PC-3 (cell line): ENCODE results near the gene MIS18A. TPM values are rescaled to one million over a fixed set of nuclear protein-coding genes. Genes with fewer than 3 reads are reported as not detected.

Experiments
- ATAC-seq: fragments of 200-7000 bp; cut with Tn5 transposase; 2 replicates; pipeline ENCODE4 v1.9.1; 2020; ENCODE audit warnings: mild to moderate bottlenecking, moderate library complexity
- BruUV-seq: library from RNA; stranded (reverse); fragments of 400-500 nt; replicated peaks from 2 replicates; lab custom pipeline; 2021; lab: Mats Ljungman, UMichigan
- CTCF ChIA-PET: fragments of 300-600 bp; sonication (Branson Sonifier 250); formaldehyde crosslinking; loops from one replicate; lab custom pipeline; 2022; ENCODE audit warnings: antibody characterized with exemption; lab: Charles Lee
- POLR2A ChIA-PET: fragments of 300-600 bp; sonication (Branson Sonifier 250); formaldehyde crosslinking; loops from one replicate; lab custom pipeline; 2022; ENCODE audit warnings: antibody characterized with exemption; ENCODE audit not compliant: unreplicated experiment; lab: Charles Lee
- DNase-seq: peaks from one replicate; pipeline ENCODE4 v3.0.0-alpha.2; 2015
- H2AFZ ChIP-seq: fragments of 300-600 bp; sonication (generic); 2 replicates; pipeline ENCODE4 v1.6.0; 2016; ENCODE audit warnings: antibody characterized with exemption, low read length
- H3F3A ChIP-seq: fragments of 300-600 bp; sonication (generic); one replicate; pipeline ENCODE4 v1.6.0; 2017; ENCODE audit warnings: antibody characterized with exemption, low read length, control low read depth, mild to moderate bottlenecking; ENCODE audit not compliant: unreplicated experiment
- H3K27ac ChIP-seq: fragments of 300-600 bp; sonication (generic); 2 replicates; pipeline ENCODE4 v1.5.1; 2016; ENCODE audit warnings: mild to moderate bottlenecking, low read length
- H3K27me3 ChIP-seq: fragments of 300-600 bp; sonication (generic); 2 replicates; pipeline ENCODE4 v1.6.1; 2016; ENCODE audit warnings: low read length, mixed read lengths
- H3K36me3 ChIP-seq: fragments of 300-600 bp; sonication (generic); 2 replicates; pipeline ENCODE4 v1.6.1; 2016; ENCODE audit warnings: low read depth, mixed run types, low read length, mixed read lengths
- H3K4me1 ChIP-seq: fragments of 300-600 bp; sonication (generic); 2 replicates; pipeline ENCODE4 v1.5.1; 2016; ENCODE audit warnings: low read length; ENCODE audit not compliant: insufficient read depth
- H3K4me2 ChIP-seq: fragments of 300-600 bp; sonication (generic); 2 replicates; pipeline ENCODE4 v1.6.0; 2016; ENCODE audit warnings: low read length
- H3K4me3 ChIP-seq: fragments of 300-600 bp; sonication (generic); 2 replicates; pipeline ENCODE4 v1.5.1; 2016; ENCODE audit warnings: mild to moderate bottlenecking, low read length, mixed read lengths
- H3K79me2 ChIP-seq: fragments of 300-600 bp; sonication (generic); 2 replicates; pipeline ENCODE4 v1.6.1; 2017; ENCODE audit warnings: low read length, mixed read lengths
- H3K9ac ChIP-seq: fragments of 300-600 bp; sonication (generic); 2 replicates; pipeline ENCODE4 v1.6.0; 2016; ENCODE audit warnings: mild to moderate bottlenecking, low read length
- H3K9me2 ChIP-seq: fragments of 300-600 bp; sonication (generic); replicated peaks from 2 replicates; pipeline ENCODE4 v1.6.1; 2016; ENCODE audit warnings: mixed run types, low read length, mixed read lengths
- H3K9me3 ChIP-seq: fragments of 300-600 bp; sonication (generic); 2 replicates; pipeline ENCODE4 v1.6.1; 2016; ENCODE audit warnings: low read length, mixed read lengths
- H4K20me1 ChIP-seq: fragments of 300-600 bp; sonication (generic); 2 replicates; pipeline ENCODE4 v1.6.1; 2016; ENCODE audit warnings: low read length, mixed read lengths
- EZH2 ChIP-seq: fragments of 300-600 bp; sonication (generic); IDR thresholded peaks from one replicate; pipeline ENCODE4 v1.6.1; 2017; ENCODE audit warnings: antibody characterized with exemption, mild to moderate bottlenecking, low read length; ENCODE audit not compliant: unreplicated experiment
- EZH2phosphoT487 ChIP-seq: fragments of 300-600 bp; sonication (generic); IDR thresholded peaks from 2 replicates; pipeline ENCODE4 v1.6.1; 2018; ENCODE audit warnings: mild to moderate bottlenecking, antibody characterized with exemption, low read length, borderline replicate concordance
- intact Hi-C: fragments of 100-400 bp; cut with micrococcal nuclease; formaldehyde crosslinking; loops from 2 replicates; pipeline ENCODE4 v1.9.0; 2023
- total RNA-seq: library from RNA; depleted of rRNA; stranded (reverse); fragments of >200 nt; gene quantifications from 2 replicates; pipeline ENCODE4 v1.2.3, GENCODE V29; 2014
- TF ChIP-seq, protein P1 (sequence below): fragments of 300-600 bp; sonication (generic); conservative IDR thresholded peaks from 2 replicates; pipeline ENCODE4 v1.5.1; 2017; ENCODE audit warnings: antibody characterized with exemption, low read depth, mild to moderate bottlenecking, low read length

The MIS18A gene
- total RNA-seq, 1 experiment from 2014 or later, result 42.0 TPM

DNA sequence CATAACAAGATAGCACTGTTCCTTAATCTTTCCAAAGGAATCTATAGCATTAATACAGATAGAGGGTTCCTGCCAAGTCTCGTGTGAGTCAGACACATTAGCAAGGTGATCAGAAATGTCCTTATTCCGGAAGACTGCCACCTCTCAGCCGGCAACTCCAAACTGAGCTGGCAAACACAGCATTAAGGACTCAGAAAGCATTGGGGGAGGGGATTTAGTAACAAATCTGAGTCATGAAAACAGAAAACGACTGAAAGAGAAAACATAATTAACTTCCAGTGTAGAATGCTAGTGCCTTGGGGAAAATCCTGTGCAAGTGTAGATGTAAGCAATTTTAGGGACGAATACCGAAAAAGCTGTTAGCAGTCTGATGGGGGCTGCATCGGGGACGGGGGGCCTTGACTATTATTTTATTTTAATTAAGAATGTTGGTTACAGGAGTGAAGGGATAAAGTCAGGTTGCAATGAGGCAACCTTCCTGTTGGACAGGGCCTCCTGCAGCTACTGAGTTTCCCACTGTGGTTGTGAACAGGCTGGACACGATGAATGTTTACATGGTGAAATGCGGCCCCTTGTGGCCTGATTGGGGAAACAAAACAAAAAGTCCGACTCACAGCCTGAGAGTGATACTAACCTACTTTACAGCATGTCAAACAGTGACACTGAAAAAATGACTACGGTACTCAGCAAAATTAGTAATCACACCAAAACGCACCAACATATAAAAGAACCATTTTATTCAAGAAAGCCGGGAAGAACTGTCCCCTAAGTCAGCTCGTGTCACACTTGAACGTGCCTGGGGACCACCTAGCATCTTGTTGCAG, 20.7 kb downstream of the MIS18A start:
- no TSS peak for BruUV-seq
- no peak overlapping the region for H3K4me3 ChIP-seq
- ChIA-PET POLR2A (interaction anchor here (0.6 kb wide), 1 partner anchor 477 kb away, joined by 3 read pairs; no protein-coding TSS in a partner anchor), CTCF (interaction anchor here (0.6 to 1.3 kb wide), 6 partner anchors 162 to 502 kb away, joined by 3 to 10 read pairs (median 5); no protein-coding TSS in a partner anchor)
- peak; percentile 92 for ATAC-seq
- no peak overlapping the region for H3K27ac ChIP-seq
- no peaks in the 10 kb centered on the region for H3K9me2 ChIP-seq
- no peaks in the 10 kb centered on the region for H4K20me1 ChIP-seq
- no peak overlapping the region for H2AFZ ChIP-seq
- no peaks in the 10 kb centered on the region for H3K36me3 ChIP-seq
- peaks cover 7% of the 10 kb centered on the region; the same call in 1 of the 2 replicates for H3K27me3 ChIP-seq
- intact Hi-C loops, result loop anchor here (1.0 kb wide), 3 partner anchors 392 to 477 kb away; no protein-coding TSS in a partner anchor
- peak overlapping the region; percentile 44 for H3K4me2 ChIP-seq
- DNase-seq, result peak; percentile 89
- no peaks in the 10 kb centered on the region for H3K79me2 ChIP-seq
- H3K9ac ChIP-seq, result no peak overlapping the region
- no peaks in the 10 kb centered on the region for H3F3A ChIP-seq
- H3K4me1 ChIP-seq, result peaks cover 14% of the 10 kb centered on the region
- TF ChIP-seq EZH2phosphoT487, result no peak
- TF ChIP-seq, protein P1, sequence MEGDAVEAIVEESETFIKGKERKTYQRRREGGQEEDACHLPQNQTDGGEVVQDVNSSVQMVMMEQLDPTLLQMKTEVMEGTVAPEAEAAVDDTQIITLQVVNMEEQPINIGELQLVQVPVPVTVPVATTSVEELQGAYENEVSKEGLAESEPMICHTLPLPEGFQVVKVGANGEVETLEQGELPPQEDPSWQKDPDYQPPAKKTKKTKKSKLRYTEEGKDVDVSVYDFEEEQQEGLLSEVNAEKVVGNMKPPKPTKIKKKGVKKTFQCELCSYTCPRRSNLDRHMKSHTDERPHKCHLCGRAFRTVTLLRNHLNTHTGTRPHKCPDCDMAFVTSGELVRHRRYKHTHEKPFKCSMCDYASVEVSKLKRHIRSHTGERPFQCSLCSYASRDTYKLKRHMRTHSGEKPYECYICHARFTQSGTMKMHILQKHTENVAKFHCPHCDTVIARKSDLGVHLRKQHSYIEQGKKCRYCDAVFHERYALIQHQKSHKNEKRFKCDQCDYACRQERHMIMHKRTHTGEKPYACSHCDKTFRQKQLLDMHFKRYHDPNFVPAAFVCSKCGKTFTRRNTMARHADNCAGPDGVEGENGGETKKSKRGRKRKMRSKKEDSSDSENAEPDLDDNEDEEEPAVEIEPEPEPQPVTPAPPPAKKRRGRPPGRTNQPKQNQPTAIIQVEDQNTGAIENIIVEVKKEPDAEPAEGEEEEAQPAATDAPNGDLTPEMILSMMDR, result peak; percentile 92
- H3K9me3 ChIP-seq, result no peaks in the 10 kb centered on the region

DNA sequence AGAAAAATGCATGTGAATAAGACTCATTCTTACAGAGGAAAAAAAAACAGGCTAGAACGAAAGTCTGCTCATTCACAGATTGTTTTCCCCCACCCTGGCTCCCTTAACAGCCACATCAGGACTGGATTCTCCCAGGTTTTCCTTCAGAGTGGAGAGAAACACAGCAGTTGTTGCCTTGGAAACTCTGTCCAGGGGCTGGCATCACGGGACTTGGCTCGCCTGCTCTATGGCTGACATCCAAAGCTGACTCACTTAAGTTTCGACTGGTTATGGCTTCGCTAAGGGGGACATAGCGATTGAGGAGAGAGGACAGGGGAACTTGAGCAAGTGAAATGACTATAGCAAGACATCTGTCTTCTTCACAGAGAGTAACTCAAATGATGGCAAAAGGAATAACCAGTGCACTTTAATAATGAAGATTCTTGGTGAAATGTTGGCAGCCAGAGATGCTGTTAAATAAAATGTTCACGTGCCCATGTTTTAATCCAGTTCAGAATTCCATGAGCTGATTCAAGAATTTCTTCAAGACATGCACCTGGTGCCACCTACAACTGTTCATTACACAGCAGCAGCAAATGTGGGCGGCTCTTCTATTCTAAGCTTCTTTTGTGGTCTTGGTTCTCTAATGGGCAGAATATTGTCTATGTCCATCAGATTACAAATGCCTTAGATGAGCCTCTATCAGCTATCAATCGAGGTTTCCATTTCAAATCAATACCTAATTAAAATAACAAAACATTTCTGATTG, 21.8 kb downstream of the MIS18A start:
- H4K20me1 ChIP-seq, result no peaks in the 10 kb centered on the region
- H3K9me2 ChIP-seq, result no peaks in the 10 kb centered on the region
- H3F3A ChIP-seq, result no peaks in the 10 kb centered on the region
- no peaks in the 10 kb centered on the region for H3K36me3 ChIP-seq
- BruUV-seq, result no TSS peak
- DNase-seq, result peak; percentile 65
- peak overlapping the region; percentile 0; the same call in 1 of the 2 replicates for H3K4me2 ChIP-seq
- no peaks in the 10 kb centered on the region for H3K79me2 ChIP-seq
- no peak overlapping the region for H3K27ac ChIP-seq
- intact Hi-C loops, result no loop called here
- TF ChIP-seq EZH2phosphoT487, result no peak
- TF ChIP-seq, protein P1, result no peak
- no peak for TF ChIP-seq EZH2
- ATAC-seq, result peak; percentile 32
- H3K27me3 ChIP-seq, result peaks cover 18% of the 10 kb centered on the region; the same call in 1 of the 2 replicates
- no peaks in the 10 kb centered on the region for H3K9me3 ChIP-seq
- POLR2A ChIA-PET, result no interaction called here
- CTCF ChIA-PET, result no interaction called here
- H2AFZ ChIP-seq, result no peak overlapping the region
- H3K4me3 ChIP-seq, result no peak overlapping the region
- no peak overlapping the region for H3K9ac ChIP-seq
- peaks cover 14% of the 10 kb centered on the region for H3K4me1 ChIP-seq
